ENCODE data around the gene ADGRB3.

DNA sequence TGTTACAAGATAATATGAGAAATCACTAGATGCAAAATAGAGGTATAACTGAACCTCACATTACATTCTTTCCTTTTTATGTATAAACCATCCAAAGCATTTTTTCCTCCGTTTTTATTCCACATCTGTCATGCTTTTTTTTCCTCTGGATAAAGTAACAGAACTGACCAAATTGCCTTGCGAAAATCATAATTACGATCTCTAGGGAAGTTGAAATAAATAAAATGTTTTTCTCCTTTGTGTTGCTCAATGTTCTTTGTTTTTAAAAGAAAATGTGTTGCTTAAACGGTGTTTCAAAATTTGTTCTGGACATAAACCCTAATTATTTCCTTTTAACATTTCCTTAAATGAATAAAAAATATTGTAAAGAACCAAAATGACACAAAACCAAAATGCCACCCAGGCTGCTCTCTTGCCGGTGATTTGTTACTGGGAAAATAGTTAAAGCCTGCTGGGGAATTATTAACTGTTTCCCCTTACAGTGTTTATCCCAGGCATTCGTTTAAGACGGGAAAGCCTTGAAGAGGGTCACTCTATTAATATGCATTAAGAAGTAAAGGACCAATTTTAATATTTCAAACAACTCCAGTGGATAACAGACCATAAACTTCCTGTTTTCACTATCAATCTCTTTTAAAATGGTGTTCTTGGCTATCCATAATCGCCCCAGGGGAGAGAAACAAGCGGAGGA is 1.7 kb upstream of the ADGRB3 start:
- TF ChIP-seq CTCF (IDR thresholded peaks at IDR 0.05; ENCODE audit: extremely low read depth in 1 of 2, insufficient read depth in 1 of 2, low read depth in 1 of 2, low read length in 2 of 2) (no peak), POLR2A (IDR thresholded peaks at IDR 0.05; ENCODE audit: low read depth, low read length) (no peak), EZH2 (IDR thresholded peaks at IDR 0.05; ENCODE audit: borderline replicate concordance, low read depth, low read length, severe bottlenecking) (no peak), POLR2AphosphoS5 (IDR thresholded peaks at IDR 0.05; ENCODE audit: insufficient read depth, low read depth, low read length) (no peak)
